Measurements from ENCODE around the gene ASAP2.

DNA sequence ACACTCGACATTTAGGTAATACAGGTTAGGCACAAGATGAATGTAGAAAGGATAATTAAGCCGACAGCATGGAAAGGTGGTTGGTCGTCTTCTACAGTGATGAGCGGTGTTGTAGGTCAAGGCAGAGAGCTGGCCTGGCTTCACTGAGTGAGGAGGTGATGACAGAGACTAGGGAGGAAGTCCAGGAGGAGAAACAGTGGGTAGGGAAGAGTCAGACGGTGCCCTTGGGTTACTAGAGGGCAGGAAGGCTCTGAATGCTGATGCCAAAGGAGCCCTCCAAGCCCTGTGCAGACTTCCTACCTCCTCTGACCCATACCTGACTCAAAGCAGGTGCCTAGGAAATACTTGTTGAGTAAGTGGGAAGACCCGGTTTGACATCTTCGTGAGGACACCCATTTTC is 116.0 kb downstream of the ASAP2 start:
- TF ChIP-seq, protein P1, sequence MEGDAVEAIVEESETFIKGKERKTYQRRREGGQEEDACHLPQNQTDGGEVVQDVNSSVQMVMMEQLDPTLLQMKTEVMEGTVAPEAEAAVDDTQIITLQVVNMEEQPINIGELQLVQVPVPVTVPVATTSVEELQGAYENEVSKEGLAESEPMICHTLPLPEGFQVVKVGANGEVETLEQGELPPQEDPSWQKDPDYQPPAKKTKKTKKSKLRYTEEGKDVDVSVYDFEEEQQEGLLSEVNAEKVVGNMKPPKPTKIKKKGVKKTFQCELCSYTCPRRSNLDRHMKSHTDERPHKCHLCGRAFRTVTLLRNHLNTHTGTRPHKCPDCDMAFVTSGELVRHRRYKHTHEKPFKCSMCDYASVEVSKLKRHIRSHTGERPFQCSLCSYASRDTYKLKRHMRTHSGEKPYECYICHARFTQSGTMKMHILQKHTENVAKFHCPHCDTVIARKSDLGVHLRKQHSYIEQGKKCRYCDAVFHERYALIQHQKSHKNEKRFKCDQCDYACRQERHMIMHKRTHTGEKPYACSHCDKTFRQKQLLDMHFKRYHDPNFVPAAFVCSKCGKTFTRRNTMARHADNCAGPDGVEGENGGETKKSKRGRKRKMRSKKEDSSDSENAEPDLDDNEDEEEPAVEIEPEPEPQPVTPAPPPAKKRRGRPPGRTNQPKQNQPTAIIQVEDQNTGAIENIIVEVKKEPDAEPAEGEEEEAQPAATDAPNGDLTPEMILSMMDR (IDR thresholded peaks at IDR 0.05): no peak
- TF ChIP-seq POLR2A (IDR thresholded peaks at IDR 0.05): no peak
- TF ChIP-seq EP300 (IDR thresholded peaks at IDR 0.05; ENCODE audit: low read depth): no peak

Data from transverse colon (tissue), 3 donors.